Anterior cingulate cortex (tissue), 58 donors: Measurements from ENCODE around the gene PIK3R5.

ENCODE experiments used
- DNase-seq, 58 donors: peaks; one replicate each; lab custom pipeline; 2025; lab: John Stamatoyannopoulos, UW

Gene PIK3R5, protein sequence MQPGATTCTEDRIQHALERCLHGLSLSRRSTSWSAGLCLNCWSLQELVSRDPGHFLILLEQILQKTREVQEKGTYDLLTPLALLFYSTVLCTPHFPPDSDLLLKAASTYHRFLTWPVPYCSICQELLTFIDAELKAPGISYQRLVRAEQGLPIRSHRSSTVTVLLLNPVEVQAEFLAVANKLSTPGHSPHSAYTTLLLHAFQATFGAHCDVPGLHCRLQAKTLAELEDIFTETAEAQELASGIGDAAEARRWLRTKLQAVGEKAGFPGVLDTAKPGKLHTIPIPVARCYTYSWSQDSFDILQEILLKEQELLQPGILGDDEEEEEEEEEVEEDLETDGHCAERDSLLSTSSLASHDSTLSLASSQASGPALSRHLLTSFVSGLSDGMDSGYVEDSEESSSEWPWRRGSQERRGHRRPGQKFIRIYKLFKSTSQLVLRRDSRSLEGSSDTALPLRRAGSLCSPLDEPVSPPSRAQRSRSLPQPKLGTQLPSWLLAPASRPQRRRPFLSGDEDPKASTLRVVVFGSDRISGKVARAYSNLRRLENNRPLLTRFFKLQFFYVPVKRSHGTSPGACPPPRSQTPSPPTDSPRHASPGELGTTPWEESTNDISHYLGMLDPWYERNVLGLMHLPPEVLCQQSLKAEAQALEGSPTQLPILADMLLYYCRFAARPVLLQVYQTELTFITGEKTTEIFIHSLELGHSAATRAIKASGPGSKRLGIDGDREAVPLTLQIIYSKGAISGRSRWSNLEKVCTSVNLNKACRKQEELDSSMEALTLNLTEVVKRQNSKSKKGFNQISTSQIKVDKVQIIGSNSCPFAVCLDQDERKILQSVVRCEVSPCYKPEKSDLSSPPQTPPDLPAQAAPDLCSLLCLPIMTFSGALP

DNA sequence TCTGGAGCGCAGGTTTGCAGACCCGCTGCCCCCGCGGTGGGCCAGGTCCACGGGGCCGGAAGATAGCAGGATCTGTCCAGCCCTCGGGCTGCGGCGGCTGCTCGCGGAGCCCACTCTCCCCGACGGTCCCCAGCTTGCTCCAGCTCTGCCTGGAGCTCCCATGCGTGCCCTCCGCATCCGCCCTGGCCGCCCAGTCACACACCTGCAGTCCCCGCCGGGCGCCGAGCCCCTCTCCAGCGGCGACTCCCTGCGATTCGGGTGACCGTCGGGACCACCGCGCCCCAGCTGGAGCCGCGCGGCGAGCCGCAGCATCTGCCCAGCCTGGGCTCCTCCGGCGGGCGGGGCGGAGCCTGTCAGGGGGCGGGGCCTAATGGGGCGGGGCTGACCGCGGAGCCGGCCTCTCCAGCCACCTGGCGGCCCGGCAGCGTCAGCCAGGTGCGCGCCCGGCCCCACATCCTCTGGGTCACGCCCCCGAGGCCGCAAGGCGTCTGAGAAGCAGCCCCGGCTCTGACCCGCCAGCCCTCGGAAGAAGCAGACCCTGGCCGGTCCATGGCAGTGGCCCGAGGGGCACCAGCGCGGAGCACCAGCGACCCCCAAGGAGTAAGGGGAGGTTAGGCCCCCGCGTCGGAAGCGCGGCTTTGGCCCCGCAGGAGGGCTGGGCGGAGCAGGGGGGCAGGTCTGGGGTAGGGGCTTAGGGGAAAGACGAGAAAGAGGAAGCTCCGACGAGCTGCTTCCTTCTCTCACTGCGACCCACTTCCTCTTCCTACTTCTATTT lies at the start of gene PIK3R5:
Gene PIK3R5 (minus strand): TSS at position 314 of the 775 bp plus-strand sequence. CDS start 54,213 bp downstream, outside the sequence.
- DNase-seq, result peak in 1 of 58 donors; percentile 9

DNA sequence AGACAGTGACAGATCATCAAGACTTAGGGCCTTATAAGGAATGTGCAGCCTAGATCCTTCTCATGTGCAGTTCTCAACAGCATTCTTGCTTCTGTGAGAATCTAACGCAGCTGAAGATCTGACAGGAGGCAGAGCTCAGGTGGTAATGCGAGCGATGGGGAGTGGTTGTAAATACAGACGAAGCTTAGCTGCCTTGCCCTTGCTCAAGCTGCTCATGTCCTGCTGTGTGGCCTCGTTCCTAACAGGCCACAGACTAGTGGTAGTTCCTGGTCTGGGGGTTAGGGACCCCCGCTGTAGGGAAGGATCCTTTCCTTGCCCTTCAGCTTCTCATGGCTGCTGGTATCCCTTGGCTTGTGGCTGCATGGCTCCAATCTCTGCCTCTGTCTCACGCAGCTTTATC lies 45.5 kb upstream of the PIK3R5 start:
- no peak for DNase-seq

GRCh38 chr17:9009737-9010136 lies 44.2 kb upstream of the PIK3R5 start:
- DNase-seq, result no peak

- DNase-seq, result no peak
These were observed 43.6 kb upstream of the PIK3R5 start for GRCh38 chr17:9009096-9009495.

- no peak for DNase-seq
These were observed 41.7 kb upstream of the PIK3R5 start for GRCh38 chr17:9007052-9007714.

- DNase-seq, result no peak
These were observed 40.8 kb upstream of the PIK3R5 start for GRCh38 chr17:9006175-9006767.

- DNase-seq, result no peak
These were observed 39.4 kb upstream of the PIK3R5 start for GRCh38 chr17:9004961-9005285.

DNA sequence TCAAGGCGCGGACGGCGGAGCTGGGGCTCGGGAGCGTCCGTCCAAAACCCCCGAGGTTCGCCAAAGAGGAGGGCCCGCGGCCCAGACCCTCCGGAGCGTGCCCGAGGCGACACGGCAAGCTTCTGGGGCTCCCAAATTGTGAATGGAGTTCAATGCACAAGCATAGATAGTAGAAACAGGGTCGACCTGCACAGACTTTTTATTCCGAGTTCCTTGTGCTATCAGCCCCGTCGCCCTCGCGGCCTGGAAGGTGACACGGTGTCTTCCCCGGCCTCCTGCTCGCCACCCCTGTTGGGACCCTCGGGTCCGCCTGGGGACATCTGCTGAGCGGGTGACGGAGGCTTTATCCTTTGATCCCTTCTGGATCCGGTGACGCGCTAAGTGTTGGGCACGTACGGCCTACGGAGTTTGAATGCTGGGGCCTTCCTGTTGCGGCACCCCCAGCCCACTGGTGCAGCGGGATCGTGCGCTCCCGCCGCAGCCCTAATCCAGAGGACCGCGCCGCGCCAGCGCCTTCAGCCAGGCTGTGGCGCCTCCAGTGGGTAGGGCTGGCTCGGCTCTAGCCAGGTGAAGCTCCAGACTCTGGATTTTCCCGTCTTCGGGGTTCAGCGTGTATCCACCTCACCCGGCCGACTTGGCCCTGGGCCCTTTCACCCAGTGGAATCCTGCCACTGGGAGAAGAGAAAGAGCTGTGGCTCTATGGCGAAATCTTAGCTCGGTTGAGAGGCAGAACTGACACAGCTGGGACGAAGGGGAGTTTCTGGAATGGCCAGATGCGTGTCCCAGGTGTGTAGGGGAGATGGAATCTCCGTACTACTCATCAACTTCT lies 38.8 kb upstream of the PIK3R5 start:
- DNase-seq, result no peak

DNA sequence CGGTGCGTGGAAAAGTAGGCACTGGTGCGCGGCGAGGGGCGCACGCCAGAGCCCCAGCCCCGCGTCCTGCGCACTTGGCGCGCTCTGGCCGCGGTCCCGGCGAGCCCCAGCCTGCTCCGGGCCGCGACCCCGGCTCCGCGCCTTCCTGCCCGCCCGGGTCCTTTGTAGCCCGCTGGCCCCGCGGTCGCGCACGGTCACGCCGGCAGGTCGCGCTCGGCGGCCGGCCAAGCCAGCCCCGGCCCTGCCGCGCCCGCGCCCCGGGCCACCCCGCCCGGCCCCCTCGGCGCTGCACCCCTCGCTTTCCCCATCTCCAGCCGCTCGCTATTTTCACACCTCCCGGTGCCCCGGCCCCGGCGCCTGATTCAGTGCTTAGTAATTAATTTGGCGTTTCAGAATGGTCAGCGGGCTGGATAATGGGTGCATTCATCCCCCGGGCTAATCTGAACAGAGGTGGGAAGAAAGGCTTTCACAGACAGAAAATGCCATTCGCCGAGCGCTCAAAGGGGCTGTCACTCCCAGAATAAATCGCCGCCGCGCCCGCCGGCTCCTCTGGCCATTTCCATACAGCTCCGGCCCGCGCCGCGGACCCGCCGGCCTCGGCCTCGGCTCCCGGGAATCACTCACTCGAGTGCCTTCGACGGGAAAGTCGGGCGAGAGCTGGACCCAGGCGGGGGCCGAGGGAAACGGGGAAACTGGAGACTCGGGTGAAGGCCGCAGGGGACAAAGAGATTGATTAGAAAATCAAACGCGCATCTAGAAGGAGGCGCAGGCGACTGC lies 38.0 kb upstream of the PIK3R5 start:
- DNase-seq, result peak in 2 of 58 donors; percentile 1 to 10

GRCh38 chr17:9002606-9003354 lies 37.3 kb upstream of the PIK3R5 start:
- peak in 2 of 58 donors; percentile 4 to 17 for DNase-seq

- DNase-seq, result no peak
These were observed 36.7 kb upstream of the PIK3R5 start for GRCh38 chr17:9002227-9002605.

- no peak for DNase-seq
These were observed 36.1 kb upstream of the PIK3R5 start for GRCh38 chr17:9001559-9001958.

GRCh38 chr17:8997994-8998628 lies 32.6 kb upstream of the PIK3R5 start:
- peak in 6 of 58 donors; percentile 3 to 40 (median 8) for DNase-seq

DNA sequence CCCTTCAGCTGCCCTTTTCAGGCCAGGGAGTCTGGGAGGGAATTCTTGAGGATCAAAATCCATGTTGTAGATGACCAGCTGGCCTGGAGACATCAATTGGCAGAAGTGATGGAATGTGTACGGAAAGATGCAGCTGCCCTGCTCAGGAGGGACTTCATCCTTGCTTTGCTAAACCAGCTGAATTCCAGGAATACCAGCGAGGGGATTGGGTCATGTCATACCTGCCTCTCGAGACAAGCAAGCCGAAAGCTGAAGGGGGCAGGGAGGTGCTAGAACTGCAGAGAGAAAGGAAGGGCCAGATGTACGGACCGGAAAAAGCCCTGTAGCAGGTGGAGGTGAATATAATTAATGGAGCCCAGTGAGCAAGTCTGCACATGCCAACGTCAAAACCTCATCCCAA lies 30.2 kb upstream of the PIK3R5 start:
- DNase-seq, result no peak

DNA sequence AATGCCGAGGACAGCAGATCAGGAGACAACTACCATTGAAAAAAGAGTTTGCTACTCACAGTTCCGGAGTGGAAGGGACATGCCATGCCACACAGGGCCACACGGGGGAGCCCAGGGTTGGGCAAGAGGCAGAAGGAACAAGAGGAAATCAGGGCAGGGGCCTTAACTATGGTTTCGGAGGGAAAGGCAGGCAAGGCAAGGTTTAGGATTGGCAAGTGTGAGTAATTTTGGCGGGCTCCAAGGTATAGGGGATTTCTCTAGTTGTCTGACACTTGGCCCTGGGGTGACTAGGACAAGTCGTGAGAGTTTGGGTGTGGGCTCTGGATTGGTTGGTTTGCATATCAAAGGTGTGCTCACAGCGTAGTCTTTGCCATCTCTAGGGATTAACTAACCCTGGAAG lies 28.8 kb upstream of the PIK3R5 start:
- peak in 31 of 58 donors; percentile 2 to 82 (median 27) for DNase-seq

GRCh38 chr17:8991514-8992285 lies 26.2 kb upstream of the PIK3R5 start:
- DNase-seq, result peak in 30 of 58 donors; percentile 2 to 69 (median 20)
